ENCODE measurements around the gene GART. TPM values are rescaled to one million over a fixed set of nuclear protein-coding genes. Genes with fewer than 3 reads are reported as not detected.

The GART gene
- total RNA-seq, 4 donors from 2014 or later = 45.4 to 69.0 (median 61.7) TPM

DNA sequence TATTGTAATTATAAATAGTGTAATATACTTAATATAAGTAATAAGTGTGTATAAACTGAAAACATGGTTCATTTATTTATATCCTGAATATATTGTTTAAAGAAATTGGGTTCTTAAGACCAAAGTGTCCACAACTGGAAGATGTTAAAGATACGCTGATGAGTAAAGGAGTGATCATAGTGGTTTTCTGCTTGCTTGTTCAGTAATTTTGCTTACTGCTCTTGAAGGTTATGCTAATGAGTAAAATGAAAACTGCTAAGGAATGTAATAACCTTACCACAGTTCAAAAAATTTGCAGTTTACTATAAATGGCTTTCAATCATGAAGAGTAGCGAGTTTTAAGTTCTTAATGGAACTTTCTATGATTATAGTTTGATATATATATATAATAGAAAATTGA, 24.6 kb upstream of the GART start:
- Histone ChIP-seq H3K27me3 (no peaks in the 10 kb centered on the region), H3K27ac (no peak overlapping the region), H3K36me3 (peaks cover 0 to 75% (median 0%) of the 10 kb centered on the region in 3 donors), H3K4me3 (no peak overlapping the region), H3K4me1 (no peaks in the 10 kb centered on the region), H3K9me3 (no peaks in the 10 kb centered on the region)
- DNase-seq = no peak
- TF ChIP-seq POLR2A (IDR thresholded peaks at IDR 0.05) = no peak
- TF ChIP-seq, protein P1, sequence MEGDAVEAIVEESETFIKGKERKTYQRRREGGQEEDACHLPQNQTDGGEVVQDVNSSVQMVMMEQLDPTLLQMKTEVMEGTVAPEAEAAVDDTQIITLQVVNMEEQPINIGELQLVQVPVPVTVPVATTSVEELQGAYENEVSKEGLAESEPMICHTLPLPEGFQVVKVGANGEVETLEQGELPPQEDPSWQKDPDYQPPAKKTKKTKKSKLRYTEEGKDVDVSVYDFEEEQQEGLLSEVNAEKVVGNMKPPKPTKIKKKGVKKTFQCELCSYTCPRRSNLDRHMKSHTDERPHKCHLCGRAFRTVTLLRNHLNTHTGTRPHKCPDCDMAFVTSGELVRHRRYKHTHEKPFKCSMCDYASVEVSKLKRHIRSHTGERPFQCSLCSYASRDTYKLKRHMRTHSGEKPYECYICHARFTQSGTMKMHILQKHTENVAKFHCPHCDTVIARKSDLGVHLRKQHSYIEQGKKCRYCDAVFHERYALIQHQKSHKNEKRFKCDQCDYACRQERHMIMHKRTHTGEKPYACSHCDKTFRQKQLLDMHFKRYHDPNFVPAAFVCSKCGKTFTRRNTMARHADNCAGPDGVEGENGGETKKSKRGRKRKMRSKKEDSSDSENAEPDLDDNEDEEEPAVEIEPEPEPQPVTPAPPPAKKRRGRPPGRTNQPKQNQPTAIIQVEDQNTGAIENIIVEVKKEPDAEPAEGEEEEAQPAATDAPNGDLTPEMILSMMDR (IDR thresholded peaks at IDR 0.05) = no peak

GRCh38 chr21:33562389-33562788, 20.5 kb upstream of the GART start:
- Histone ChIP-seq H3K4me1 (no peaks in the 10 kb centered on the region), H3K27ac (no peak overlapping the region), H3K36me3 (peaks cover 0 to 81% (median 0%) of the 10 kb centered on the region in 3 donors), H3K9me3 (no peaks in the 10 kb centered on the region), H3K4me3 (no peak overlapping the region), H3K27me3 (no peaks in the 10 kb centered on the region)
- DNase-seq = no peak
- TF ChIP-seq, protein P1 (IDR thresholded peaks at IDR 0.05) = no peak
- no peak for TF ChIP-seq POLR2A (IDR thresholded peaks at IDR 0.05)

DNA sequence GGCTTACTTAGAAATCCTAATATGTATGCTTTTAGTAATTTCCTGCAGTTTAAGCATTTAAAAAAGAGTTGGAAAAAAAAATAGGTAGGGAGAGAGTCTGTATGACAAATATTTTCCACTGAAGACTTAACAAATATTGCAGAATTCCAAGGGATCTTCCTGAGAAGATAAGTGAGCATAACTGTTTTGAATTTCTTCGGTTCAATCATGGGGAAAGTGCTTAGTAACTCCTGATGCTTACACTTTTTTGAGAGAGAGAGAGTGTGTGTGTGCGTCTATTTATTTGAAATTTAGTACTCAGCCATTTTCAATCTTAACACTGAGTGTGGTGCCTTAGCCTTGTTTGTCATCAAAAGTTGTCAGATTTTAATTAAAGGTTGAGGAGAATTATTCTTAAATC, 19.5 kb upstream of the GART start:
- DNase-seq = no peak
- Histone ChIP-seq H3K9me3 (no peaks in the 10 kb centered on the region), H3K4me3 (no peak overlapping the region), H3K27ac (no peak overlapping the region), H3K36me3 (peaks cover 0 to 82% (median 0%) of the 10 kb centered on the region in 3 donors), H3K4me1 (no peaks in the 10 kb centered on the region), H3K27me3 (no peaks in the 10 kb centered on the region)
- no peak for TF ChIP-seq POLR2A (IDR thresholded peaks at IDR 0.05)
- TF ChIP-seq, protein P1 (IDR thresholded peaks at IDR 0.05) = no peak

- peaks cover 0 to 86% (median 0%) of the 10 kb centered on the region in 3 donors for H3K36me3 ChIP-seq
Measured at GRCh38 chr21:33560965-33561364, 19.0 kb upstream of the GART start.

GRCh38 chr21:33559813-33560212, 17.9 kb upstream of the GART start:
- TF ChIP-seq POLR2A (IDR thresholded peaks at IDR 0.05) = no peak
- TF ChIP-seq, protein P1 (IDR thresholded peaks at IDR 0.05) = no peak
- H3K27ac ChIP-seq = no peak overlapping the region
- no peak for DNase-seq
- H3K9me3 ChIP-seq = no peaks in the 10 kb centered on the region
- H3K36me3 ChIP-seq = peaks cover 0 to 93% (median 0%) of the 10 kb centered on the region in 3 donors
- peaks cover 0 to 8% (median 0%) of the 10 kb centered on the region in 4 donors for H3K4me1 ChIP-seq
- H3K4me3 ChIP-seq = no peak overlapping the region
- no peaks in the 10 kb centered on the region for H3K27me3 ChIP-seq

More at GRCh38 chr21:33560965-33561364, 19.0 kb upstream of the GART start:
- TF ChIP-seq, protein P1 (IDR thresholded peaks at IDR 0.05) = no peak
- no peak for TF ChIP-seq POLR2A (IDR thresholded peaks at IDR 0.05)
- no peak for DNase-seq
- Histone ChIP-seq H3K27ac (no peak overlapping the region), H3K9me3 (no peaks in the 10 kb centered on the region), H3K27me3 (no peaks in the 10 kb centered on the region), H3K4me1 (no peaks in the 10 kb centered on the region), H3K4me3 (no peak overlapping the region)

Data from Peyer's patch (tissue), 4 donors.